SK-N-SH (cell line): ENCODE data around the gene G6PD. TPM values are rescaled to one million over a fixed set of nuclear protein-coding genes. Genes with fewer than 3 reads are reported as not detected.

Source experiments
- CTCF ChIA-PET: fragments of 300-600, 350-600 bp; formaldehyde crosslinking; extraction: SDS; loops from one replicate; lab custom pipeline; 2021; lab: Yijun Ruan, JAX
- POLR2A ChIA-PET: fragments of 350-600 bp; sonication (Branson Sonifier 250); formaldehyde crosslinking; extraction: SDS; loops from one replicate; lab custom pipeline; 2020; ENCODE audit warnings: antibody characterized with exemption, inconsistent platforms; lab: Yijun Ruan, JAX
- DNase-seq: peaks from one replicate; pipeline ENCODE4 v3.0.0; 2012
- H2AFZ ChIP-seq: fragments of 200-600 bp; sonication (generic); 2 replicates; pipeline ENCODE4 v1.8.1; 2016; ENCODE audit warnings: antibody characterized with exemption, mild to moderate bottlenecking, low read depth
- H3F3A ChIP-seq: fragments of 200-600 bp; sonication (generic); replicated peaks from 2 replicates; pipeline ENCODE3; 2016; ENCODE audit warnings: antibody characterized with exemption, mild to moderate bottlenecking; ENCODE audit not compliant: insufficient read depth
- H3K27ac ChIP-seq, 2 experiments: fragments of 200-500 bp in 1 of 2; fragments of 200-600 bp in 1 of 2; sonication (Bioruptor generic) in 1 of 2; sonication (generic), shearing (Covaris generic) in 1 of 2; 2 replicates each; pipeline versions ENCODE4 v1.5.1 to v1.6.1; 2014 to 2016; ENCODE audit warnings: low read depth in 2 of 2, inconsistent platforms in 1 of 2, low read length in 1 of 2, mild to moderate bottlenecking in 1 of 2, mixed read lengths in 1 of 2
- H3K27me3 ChIP-seq: fragments of 200-600 bp; sonication (generic), shearing (Covaris generic); 2 replicates; pipeline ENCODE4 v1.6.1; 2016; ENCODE audit warnings: mixed run types; ENCODE audit not compliant: insufficient read depth
- H3K36me3 ChIP-seq, 2 experiments: fragments of 200-500 bp in 1 of 2; fragments of 200-600 bp in 1 of 2; sonication (Bioruptor generic) in 1 of 2; sonication (generic) in 1 of 2; replicated peaks in 1 of 2; 2 replicates each; pipeline versions ENCODE3 to v1.5.1; 2014 to 2016; ENCODE audit warnings: low read length in 1 of 2, mild to moderate bottlenecking in 1 of 2; ENCODE audit not compliant: insufficient read depth in 2 of 2, control insufficient read depth in 1 of 2
- H3K4me1 ChIP-seq, 2 experiments: fragments of 200-500 bp in 1 of 2; fragments of 200-600 bp in 1 of 2; sonication (Bioruptor generic) in 1 of 2; sonication (generic), shearing (Covaris generic) in 1 of 2; 2 replicates each; pipeline versions ENCODE4 v1.5.1 to v1.6.1; 2014 to 2016; ENCODE audit warnings: low read depth in 1 of 2, low read length in 1 of 2, mixed run types in 1 of 2; ENCODE audit not compliant: insufficient read depth in 2 of 2, control insufficient read depth in 1 of 2
- H3K4me2 ChIP-seq: fragments of 200-600 bp; sonication (generic), shearing (Covaris generic); 2 replicates; pipeline ENCODE4 v1.6.1; 2017; ENCODE audit warnings: mixed run types
- H3K4me3 ChIP-seq, 2 experiments: fragments of 200-500 bp in 1 of 2; fragments of 200-600 bp in 1 of 2; sonication (Bioruptor generic) in 1 of 2; sonication (generic), shearing (Covaris generic) in 1 of 2; 2 replicates each; pipeline versions ENCODE4 v1.5.1 to v1.8.1; 2014 to 2016; ENCODE audit warnings: low read depth in 2 of 2, inconsistent platforms in 1 of 2, low read length in 1 of 2, mild to moderate bottlenecking in 1 of 2, mixed read lengths in 1 of 2, moderate library complexity in 1 of 2
- H3K79me2 ChIP-seq: fragments of 200-600 bp; sonication (generic); 2 replicates; pipeline ENCODE4 v1.8.1; 2017; ENCODE audit warnings: mild to moderate bottlenecking; ENCODE audit not compliant: insufficient read depth
- H3K9ac ChIP-seq: fragments of 200-600 bp; sonication (generic); 2 replicates; pipeline ENCODE4 v1.6.1; 2017; ENCODE audit warnings: mixed run types
- H3K9me2 ChIP-seq: fragments of 200-600 bp; sonication (generic); 2 replicates; pipeline ENCODE4 v1.6.1; 2017; ENCODE audit warnings: mixed run types
- H3K9me3 ChIP-seq: fragments of 200-600 bp; sonication (generic); 2 replicates; pipeline ENCODE4 v1.6.1; 2017; ENCODE audit warnings: mixed run types, mild to moderate bottlenecking, moderate library complexity
- H4K20me1 ChIP-seq: fragments of 200-600 bp; sonication (generic); 2 replicates; pipeline ENCODE4 v1.6.1; 2017; ENCODE audit warnings: mild to moderate bottlenecking, mixed run types; ENCODE audit not compliant: insufficient read depth
- ELF1 ChIP-seq: IDR thresholded peaks from 2 replicates; pipeline ENCODE4 v1.4.0; 2012
- EP300 ChIP-seq, 2 experiments: IDR thresholded peaks; 2 replicates each; pipeline versions ENCODE4 v1.4.0 to v1.6.1; 2012; ENCODE audit warnings: borderline replicate concordance in 1 of 2, low read depth in 1 of 2, low read length in 1 of 2
- FOSL2 ChIP-seq: IDR thresholded peaks from 2 replicates; pipeline ENCODE4 v1.4.0; 2012; ENCODE audit warnings: low read depth, mild to moderate bottlenecking, moderate library complexity, borderline replicate concordance
- FOXJ3 ChIP-seq: sonication (generic); formaldehyde crosslinking; IDR thresholded peaks from 2 replicates; pipeline ENCODE4 v1.5.1; 2020; ENCODE audit warnings: mild to moderate bottlenecking, missing genetic modification reagents
- MXI1 ChIP-seq: IDR thresholded peaks from 2 replicates; pipeline ENCODE4 v1.6.1; 2012; ENCODE audit warnings: mild to moderate bottlenecking, low read depth, low read length, improper control_type of control experiment
- NRF1 ChIP-seq: IDR thresholded peaks from 2 replicates; pipeline ENCODE4 v1.6.1; 2012; ENCODE audit warnings: low read depth, mild to moderate bottlenecking, low read length
- POLR2AphosphoS5 ChIP-seq: IDR thresholded peaks from 2 replicates; pipeline ENCODE4 v1.6.1; 2012; ENCODE audit warnings: low read depth, low read length
- TEAD4 ChIP-seq: IDR thresholded peaks from 2 replicates; pipeline ENCODE4 v1.4.0; 2012; ENCODE audit warnings: mild to moderate bottlenecking, borderline replicate concordance; ENCODE audit not compliant: insufficient read depth
- WGBS: methylation state at CpG from one replicate; pipeline ENCODE4 v1.1.6; 2017; ENCODE audit warnings: low lambda C conversion rate; 5-methylcytosine and 5-hydroxymethylcytosine counted together
- polyA plus RNA-seq, 3 experiments: library from polyadenylated mRNA; depleted of rRNA; stranded (reverse); fragments of >200 nt; gene quantifications; 2 replicates each; pipeline ENCODE4 v1.2.3, GENCODE V29; 2012
- TF ChIP-seq, protein P1 (sequence below): IDR thresholded peaks from 2 replicates; pipeline ENCODE4 v1.4.0; 2012; ENCODE audit warnings: low read depth, borderline replicate concordance

G6PD gene
- 70.1 and 131 TPM in 2 replicates for polyA plus RNA-seq (2012; rRNA removed)
- 45.2 and 75.3 TPM in 2 replicates for polyA plus RNA-seq (2012; cell fraction: cytosol; rRNA removed)
- polyA plus RNA-seq (2012; cell fraction: nucleus; rRNA removed): 192 and 210 TPM in 2 replicates

DNA sequence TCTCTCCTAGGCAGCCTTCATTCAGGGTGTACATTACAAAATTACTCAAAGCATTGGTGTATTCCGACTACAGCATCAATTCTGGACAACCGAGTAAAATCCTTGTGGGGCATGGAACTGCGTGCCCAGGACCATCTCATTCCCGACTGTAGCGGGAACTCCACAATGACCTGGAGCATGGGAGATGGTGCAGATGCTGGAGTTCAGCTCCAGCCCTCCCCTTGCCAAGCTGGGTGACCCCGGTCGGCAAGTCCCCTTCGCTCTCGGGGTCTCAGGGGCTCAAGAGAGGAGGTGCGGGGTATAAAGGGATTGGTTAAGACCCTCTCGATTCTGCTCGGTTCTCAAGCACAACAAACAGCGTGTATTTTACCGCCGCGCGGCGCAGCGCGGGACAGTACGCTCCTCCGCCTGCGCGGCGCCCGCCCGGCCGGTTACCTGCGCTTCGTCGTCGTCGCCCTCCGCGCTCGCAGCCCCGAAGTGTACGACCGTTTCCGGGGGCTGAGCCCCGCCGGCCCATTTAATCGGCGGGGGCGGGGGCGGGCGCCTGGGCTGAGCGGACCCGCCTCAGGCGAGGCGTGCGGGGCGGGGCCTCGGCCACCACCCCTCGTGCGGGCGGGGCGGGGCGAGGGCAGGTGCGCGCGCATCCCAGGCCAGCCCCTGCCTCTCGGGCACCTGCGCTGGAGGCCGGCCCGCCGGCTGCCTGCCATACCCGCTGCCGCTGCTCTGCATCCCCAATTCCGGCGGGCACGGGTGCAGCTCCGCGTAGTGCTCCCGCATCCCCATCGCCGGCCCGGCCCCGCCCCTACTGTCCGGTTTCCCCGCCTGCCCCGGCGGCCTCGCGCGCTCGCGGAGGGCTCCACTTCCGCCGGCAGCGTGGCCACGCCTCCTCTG is at the start of gene G6PD:
Gene G6PD, minus strand, starts transcription at position 493 of the 891 bp plus-strand sequence. CDS start 691 bp downstream, outside the sequence.
- no peaks in the 10 kb centered on the region for H3K9me3 ChIP-seq
- H3K27me3 ChIP-seq: peaks cover 12% of the 10 kb centered on the region; the same call in 1 of the 2 replicates
- 65% methylated on average over 45 of the region's 92 CpGs for WGBS
- DNase-seq: peak; percentile 95
- no peaks in the 10 kb centered on the region for H3K36me3 ChIP-seq
- peaks cover 6% of the 10 kb centered on the region for H3F3A ChIP-seq
- CTCF ChIA-PET: interaction anchor here (0.8 to 1.2 kb wide), 3 partner anchors 11 to 115 kb away, joined by 3 to 5 read pairs (median 5); no protein-coding TSS in a partner anchor
- peaks cover 60% of the 10 kb centered on the region for H3K79me2 ChIP-seq
- no peak within 1 kb of the TSS for H2AFZ ChIP-seq
- TF ChIP-seq TEAD4 (no peak), MXI1 (peak; percentile 41; the same call in 1 of the 2 replicates), POLR2AphosphoS5 (peak; percentile 43), NRF1 (peak; percentile 16; the same call in 1 of the 2 replicates), ELF1 (no peak), FOSL2 (no peak)
- TF ChIP-seq, protein P1, sequence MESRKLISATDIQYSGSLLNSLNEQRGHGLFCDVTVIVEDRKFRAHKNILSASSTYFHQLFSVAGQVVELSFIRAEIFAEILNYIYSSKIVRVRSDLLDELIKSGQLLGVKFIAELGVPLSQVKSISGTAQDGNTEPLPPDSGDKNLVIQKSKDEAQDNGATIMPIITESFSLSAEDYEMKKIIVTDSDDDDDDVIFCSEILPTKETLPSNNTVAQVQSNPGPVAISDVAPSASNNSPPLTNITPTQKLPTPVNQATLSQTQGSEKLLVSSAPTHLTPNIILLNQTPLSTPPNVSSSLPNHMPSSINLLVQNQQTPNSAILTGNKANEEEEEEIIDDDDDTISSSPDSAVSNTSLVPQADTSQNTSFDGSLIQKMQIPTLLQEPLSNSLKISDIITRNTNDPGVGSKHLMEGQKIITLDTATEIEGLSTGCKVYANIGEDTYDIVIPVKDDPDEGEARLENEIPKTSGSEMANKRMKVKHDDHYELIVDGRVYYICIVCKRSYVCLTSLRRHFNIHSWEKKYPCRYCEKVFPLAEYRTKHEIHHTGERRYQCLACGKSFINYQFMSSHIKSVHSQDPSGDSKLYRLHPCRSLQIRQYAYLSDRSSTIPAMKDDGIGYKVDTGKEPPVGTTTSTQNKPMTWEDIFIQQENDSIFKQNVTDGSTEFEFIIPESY: no peak
- peaks cover 12% of the 10 kb centered on the region in 2 experiments; a peak in 3 of 4 replicates for H3K4me1 ChIP-seq
- no peaks in the 10 kb centered on the region for H3K9me2 ChIP-seq
- H3K9ac ChIP-seq: peak within 1 kb of the TSS; percentile 77
- peak within 1 kb of the TSS; percentile 68 to 70 for H3K4me3 ChIP-seq
- peaks cover 2% of the 10 kb centered on the region; the same call in 1 of the 2 replicates for H4K20me1 ChIP-seq
- peak within 1 kb of the TSS; percentile 94 for H3K27ac ChIP-seq
- POLR2A ChIA-PET: interaction anchor here (0.5 to 0.9 kb wide), 2 partner anchors 19 to 127 kb away, joined by 3 to 5 read pairs; no protein-coding TSS in a partner anchor
- H3K4me2 ChIP-seq: peak within 1 kb of the TSS; percentile 82

DNA sequence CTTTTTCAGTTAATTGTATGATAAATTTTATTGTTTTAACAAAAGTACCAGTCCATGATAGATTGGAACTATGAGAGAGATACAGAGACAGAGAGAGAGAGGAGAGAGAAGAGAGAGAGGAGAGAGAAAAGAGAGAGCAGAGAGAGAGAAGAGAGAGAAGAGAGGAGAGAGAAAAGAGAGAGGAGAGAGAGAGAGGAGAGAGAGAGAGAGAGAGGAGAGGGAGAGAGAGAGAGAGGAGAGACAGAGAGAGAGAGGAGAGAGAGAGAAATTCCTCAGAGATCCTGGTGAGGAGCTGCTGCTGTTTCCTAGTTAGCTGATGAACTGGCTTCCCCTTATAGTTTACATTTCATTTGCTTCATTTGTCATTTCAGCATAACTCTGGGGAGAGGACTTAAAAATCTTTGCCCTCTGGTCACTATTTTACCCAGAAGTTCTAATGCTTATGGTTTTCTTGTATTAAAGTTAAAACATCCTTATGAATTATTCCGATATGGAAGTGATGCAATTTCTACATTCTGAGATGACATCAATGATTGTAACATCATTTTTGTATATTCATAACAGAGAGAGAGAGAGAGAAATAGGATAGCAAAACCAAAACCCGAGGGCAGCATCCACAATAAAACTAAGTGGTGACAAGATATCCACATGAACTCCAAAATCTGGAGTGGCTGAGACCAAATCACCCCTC is 49.1 kb upstream of the G6PD start:
- no peaks in the 10 kb centered on the region for H3K36me3 ChIP-seq
- H3K4me3 ChIP-seq: no peak overlapping the region
- no peak overlapping the region for H2AFZ ChIP-seq
- no peak overlapping the region for H3K27ac ChIP-seq
- DNase-seq: no peak
- TF ChIP-seq ELF1: no peak
- no peak for TF ChIP-seq FOSL2
- TF ChIP-seq TEAD4: no peak
- no peak for TF ChIP-seq MXI1
- TF ChIP-seq FOXJ3: no peak
- no peak for TF ChIP-seq NRF1
- TF ChIP-seq EP300 (IDR thresholded peaks at IDR 0.05; ENCODE audit: borderline replicate concordance in 1 of 2, low read depth in 1 of 2, low read length in 1 of 2): no peak
- H3K9me2 ChIP-seq: no peaks in the 10 kb centered on the region
- no peaks in the 10 kb centered on the region for H3K9me3 ChIP-seq
- H3K4me2 ChIP-seq: no peak overlapping the region
- H3K4me1 ChIP-seq: no peaks in the 10 kb centered on the region
- H3K27me3 ChIP-seq: peaks cover 19% of the 10 kb centered on the region; the same call in 1 of the 2 replicates
- no peaks in the 10 kb centered on the region for H4K20me1 ChIP-seq
- no peaks in the 10 kb centered on the region for H3F3A ChIP-seq
- WGBS: 0% methylated on average over 2 of the region's 2 CpGs
- POLR2A ChIA-PET: no interaction called here
- H3K9ac ChIP-seq: no peak overlapping the region
- CTCF ChIA-PET: no interaction called here
- no peaks in the 10 kb centered on the region for H3K79me2 ChIP-seq
